ENCODE results near the gene KIF5C. TPM values are rescaled to one million over a fixed set of nuclear protein-coding genes. Genes with fewer than 3 reads are reported as not detected.

KIF5C gene
- total RNA-seq, 1 experiment from 2014 or later: 24.0 TPM

- H3K27me3 ChIP-seq (ENCODE audit: control insufficient read depth, insufficient read depth, low read length): no peaks in the 10 kb centered on the region
- DNase-seq: no peak
- no peak overlapping the region for H3K4me3 ChIP-seq (ENCODE audit: insufficient read depth, low read depth, low read length)
- peaks cover 12% of the 10 kb centered on the region for H3K36me3 ChIP-seq (replicated peaks; ENCODE audit: control insufficient read depth, insufficient read depth, low read length)
Observed at GRCh38 chr2:148949348-148949747, 74.3 kb downstream of the KIF5C start.

GRCh38 chr2:148952621-148953020 is 77.6 kb downstream of the KIF5C start:
- H3K27me3 ChIP-seq (ENCODE audit: control insufficient read depth, insufficient read depth, low read length): no peaks in the 10 kb centered on the region
- no peak overlapping the region for H3K4me3 ChIP-seq (ENCODE audit: insufficient read depth, low read depth, low read length)
- H3K36me3 ChIP-seq (replicated peaks; ENCODE audit: control insufficient read depth, insufficient read depth, low read length): peaks cover 13% of the 10 kb centered on the region
- no peak for DNase-seq

GRCh38 chr2:148953426-148953825 is 78.4 kb downstream of the KIF5C start:
- Histone ChIP-seq H3K27me3 (ENCODE audit: control insufficient read depth, insufficient read depth, low read length) (no peaks in the 10 kb centered on the region), H3K36me3 (replicated peaks; ENCODE audit: control insufficient read depth, insufficient read depth, low read length) (peaks cover 12% of the 10 kb centered on the region), H3K4me3 (ENCODE audit: insufficient read depth, low read depth, low read length) (no peak overlapping the region)
- no peak for DNase-seq

- H3K4me3 ChIP-seq (ENCODE audit: insufficient read depth, low read depth, low read length): no peak overlapping the region
- DNase-seq: no peak
- H3K27me3 ChIP-seq (ENCODE audit: control insufficient read depth, insufficient read depth, low read length): no peaks in the 10 kb centered on the region
- peaks cover 11% of the 10 kb centered on the region for H3K36me3 ChIP-seq (replicated peaks; ENCODE audit: control insufficient read depth, insufficient read depth, low read length)
Observed at GRCh38 chr2:148954536-148954935, 79.5 kb downstream of the KIF5C start.

- Histone ChIP-seq H3K36me3 (replicated peaks; ENCODE audit: control insufficient read depth, insufficient read depth, low read length) (peaks cover 5% of the 10 kb centered on the region), H3K4me3 (ENCODE audit: insufficient read depth, low read depth, low read length) (no peak overlapping the region), H3K27me3 (ENCODE audit: control insufficient read depth, insufficient read depth, low read length) (no peaks in the 10 kb centered on the region)
- DNase-seq: no peak
Observed at GRCh38 chr2:148955798-148956197, 80.8 kb downstream of the KIF5C start.

- Histone ChIP-seq H3K4me3 (ENCODE audit: insufficient read depth, low read depth, low read length) (no peak overlapping the region), H3K27me3 (ENCODE audit: control insufficient read depth, insufficient read depth, low read length) (no peaks in the 10 kb centered on the region), H3K36me3 (replicated peaks; ENCODE audit: control insufficient read depth, insufficient read depth, low read length) (peaks cover 7% of the 10 kb centered on the region)
- no peak for DNase-seq
Observed at GRCh38 chr2:148957023-148957422, 82.0 kb downstream of the KIF5C start.

GRCh38 chr2:148959745-148960144 is 84.7 kb downstream of the KIF5C start:
- H3K27me3 ChIP-seq (ENCODE audit: control insufficient read depth, insufficient read depth, low read length): no peaks in the 10 kb centered on the region

GRCh38 chr2:148960483-148960882 is 85.5 kb downstream of the KIF5C start:
- Histone ChIP-seq H3K4me3 (ENCODE audit: insufficient read depth, low read depth, low read length) (no peak overlapping the region), H3K27me3 (ENCODE audit: control insufficient read depth, insufficient read depth, low read length) (no peaks in the 10 kb centered on the region), H3K36me3 (replicated peaks; ENCODE audit: control insufficient read depth, insufficient read depth, low read length) (peaks cover 11% of the 10 kb centered on the region)
- no peak for DNase-seq

More at GRCh38 chr2:148959745-148960144, 84.7 kb downstream of the KIF5C start:
- Histone ChIP-seq H3K4me3 (ENCODE audit: insufficient read depth, low read depth, low read length) (no peak overlapping the region), H3K36me3 (replicated peaks; ENCODE audit: control insufficient read depth, insufficient read depth, low read length) (peaks cover 11% of the 10 kb centered on the region)
- DNase-seq: peak; percentile 41

GRCh38 chr2:148963461-148963860 is 88.4 kb downstream of the KIF5C start:
- H3K27me3 ChIP-seq (ENCODE audit: control insufficient read depth, insufficient read depth, low read length): no peaks in the 10 kb centered on the region
- DNase-seq: no peak
- no peak overlapping the region for H3K4me3 ChIP-seq (ENCODE audit: insufficient read depth, low read depth, low read length)
- peaks cover 9% of the 10 kb centered on the region for H3K36me3 ChIP-seq (replicated peaks; ENCODE audit: control insufficient read depth, insufficient read depth, low read length)

- no peaks in the 10 kb centered on the region for H3K27me3 ChIP-seq (ENCODE audit: control insufficient read depth, insufficient read depth, low read length)
- DNase-seq: no peak
- H3K36me3 ChIP-seq (replicated peaks; ENCODE audit: control insufficient read depth, insufficient read depth, low read length): peaks cover 9% of the 10 kb centered on the region
Observed at GRCh38 chr2:148965623-148966437, 90.8 kb downstream of the KIF5C start.

GRCh38 chr2:148966438-148966758 is 91.4 kb downstream of the KIF5C start:
- DNase-seq: no peak
- no peaks in the 10 kb centered on the region for H3K27me3 ChIP-seq (ENCODE audit: control insufficient read depth, insufficient read depth, low read length)
- peaks cover 9% of the 10 kb centered on the region for H3K36me3 ChIP-seq (replicated peaks; ENCODE audit: control insufficient read depth, insufficient read depth, low read length)
- no peak overlapping the region for H3K4me3 ChIP-seq (ENCODE audit: insufficient read depth, low read depth, low read length)

More at GRCh38 chr2:148965623-148966437, 90.8 kb downstream of the KIF5C start:
- H3K4me3 ChIP-seq (ENCODE audit: insufficient read depth, low read depth, low read length): no peak overlapping the region

- DNase-seq: no peak
- peaks cover 7% of the 10 kb centered on the region for H3K36me3 ChIP-seq (replicated peaks; ENCODE audit: control insufficient read depth, insufficient read depth, low read length)
Observed at GRCh38 chr2:148967056-148967455, 92.0 kb downstream of the KIF5C start.

GRCh38 chr2:148967578-148967977 is 92.6 kb downstream of the KIF5C start:
- DNase-seq: no peak
- peaks cover 5% of the 10 kb centered on the region for H3K36me3 ChIP-seq (replicated peaks; ENCODE audit: control insufficient read depth, insufficient read depth, low read length)
- no peaks in the 10 kb centered on the region for H3K27me3 ChIP-seq (ENCODE audit: control insufficient read depth, insufficient read depth, low read length)
- no peak overlapping the region for H3K4me3 ChIP-seq (ENCODE audit: insufficient read depth, low read depth, low read length)

More at GRCh38 chr2:148967056-148967455, 92.0 kb downstream of the KIF5C start:
- H3K27me3 ChIP-seq (ENCODE audit: control insufficient read depth, insufficient read depth, low read length): no peaks in the 10 kb centered on the region
- no peak overlapping the region for H3K4me3 ChIP-seq (ENCODE audit: insufficient read depth, low read depth, low read length)

- Histone ChIP-seq H3K27me3 (ENCODE audit: control insufficient read depth, insufficient read depth, low read length) (no peaks in the 10 kb centered on the region), H3K36me3 (replicated peaks; ENCODE audit: control insufficient read depth, insufficient read depth, low read length) (peaks cover 5% of the 10 kb centered on the region), H3K4me3 (ENCODE audit: insufficient read depth, low read depth, low read length) (no peak overlapping the region)
- DNase-seq: no peak
Observed at GRCh38 chr2:148968301-148968700, 93.3 kb downstream of the KIF5C start.

- peaks cover 2% of the 10 kb centered on the region for H3K36me3 ChIP-seq (replicated peaks; ENCODE audit: control insufficient read depth, insufficient read depth, low read length)
- H3K27me3 ChIP-seq (ENCODE audit: control insufficient read depth, insufficient read depth, low read length): no peaks in the 10 kb centered on the region
- no peak overlapping the region for H3K4me3 ChIP-seq (ENCODE audit: insufficient read depth, low read depth, low read length)
- DNase-seq: no peak
Observed at GRCh38 chr2:148968776-148969319, 93.8 kb downstream of the KIF5C start.

Data from H7 (cell line).